A549 (cell line): Measurements from ENCODE around the gene ITPR3. TPM values are rescaled to one million over a fixed set of nuclear protein-coding genes. Genes with fewer than 3 reads are reported as not detected.

ENCODE experiments used
- ATAC-seq, 2 experiments: fragments of 200-7000 bp in 1 of 2; fragments of >200 bp in 1 of 2; cut with Nextera tagmentation in 1 of 2; cut with Tn5 transposase in 1 of 2; 3 replicates each; pipeline versions ENCODE4 v1.8.0 to v1.9.1; 2018 to 2020; ENCODE audit warnings: mild to moderate bottlenecking in 1 of 2, moderate library complexity in 1 of 2
- CTCF ChIA-PET: fragments of 300-600 bp; sonication (Branson Sonifier 250); formaldehyde crosslinking; extraction: SDS; loops from one replicate; lab custom pipeline; 2021; ENCODE audit warnings: antibody characterized with exemption, inconsistent platforms; lab: Yijun Ruan, JAX
- POLR2A ChIA-PET: fragments of 350-600 bp; formaldehyde crosslinking; extraction: SDS; loops from one replicate; lab custom pipeline; 2021; ENCODE audit warnings: antibody characterized with exemption, inconsistent platforms; lab: Yijun Ruan, JAX
- DNase-seq, 2 experiments: peaks; one replicate each; pipeline versions ENCODE4 v3.0.0 to v3.0.0-alpha.2; 2011 to 2016; ENCODE audit warnings: low read depth in 1 of 2, low spot score in 1 of 2
- FAIRE-seq: peaks from 2 replicates; lab custom pipeline; 2011; peaks lifted over from hg19 to GRCh38; lab: Jason Lieb, UNC
- H3K27ac ChIP-seq, 2 experiments: fragments of >200 bp; sonication (Bioruptor Twin); formaldehyde crosslinking; 3 replicates each; pipeline ENCODE4 v1.5.1; 2016 to 2017
- H3K4me1 ChIP-seq: fragments of >200 bp; sonication (Bioruptor Twin); formaldehyde crosslinking; 3 replicates; pipeline ENCODE4 v1.6.1; 2016
- H3K4me2 ChIP-seq: fragments of >200 bp; sonication (Bioruptor Twin); formaldehyde crosslinking; 3 replicates; pipeline ENCODE4 v1.6.1; 2016
- H3K4me3 ChIP-seq: fragments of >200 bp; sonication (Bioruptor Twin); formaldehyde crosslinking; 3 replicates; pipeline ENCODE4 v1.5.1; 2016
- H3K9me3 ChIP-seq: fragments of >200 bp; sonication (Bioruptor Twin); formaldehyde crosslinking; 3 replicates; pipeline ENCODE4 v1.6.1; 2016
- CBX8 ChIP-seq: fragments of 200-600 bp; sonication (generic); IDR thresholded peaks from 2 replicates; pipeline ENCODE4 v1.6.1; 2016
- CHD2 ChIP-seq: fragments of 150-350 bp; IDR thresholded peaks from 2 replicates; pipeline ENCODE4 v1.6.1; 2014; ENCODE audit warnings: low read length; ENCODE audit not compliant: partially characterized antibody
- CHD4 ChIP-seq: fragments of 200-600 bp; sonication (generic); IDR thresholded peaks from 2 replicates; pipeline ENCODE4 v1.6.1; 2016; ENCODE audit warnings: antibody characterized with exemption, mild to moderate bottlenecking, borderline replicate concordance
- EHF ChIP-seq: fragments of 250-450 bp; sonication (Bioruptor Pico); IDR thresholded peaks from 2 replicates; pipeline ENCODE4 v1.5.0; 2020; ENCODE audit warnings: mild to moderate bottlenecking
- EHMT2 ChIP-seq: fragments of 200-600 bp; sonication (generic); IDR thresholded peaks from 2 replicates; pipeline ENCODE4 v1.6.1; 2016; ENCODE audit warnings: antibody characterized with exemption, low read depth, mild to moderate bottlenecking, moderate library complexity
- ELK1 ChIP-seq: fragments of 150-350 bp; IDR thresholded peaks from 2 replicates; pipeline ENCODE4 v1.6.1; 2014; ENCODE audit warnings: low read depth, mild to moderate bottlenecking, low read length
- EP300 ChIP-seq, 2 experiments: fragments of >200 bp; sonication (Bioruptor Twin); formaldehyde crosslinking; IDR thresholded peaks; 2 replicates in 1 of 2; 3 replicates in 1 of 2; pipeline ENCODE4 v1.6.1; 2016 to 2017
- FOSL2 ChIP-seq, 2 experiments: fragments of 450-650 bp in 1 of 2; fragments of >200 bp in 1 of 2; sonication (Bioruptor Twin) in 1 of 2; formaldehyde crosslinking; IDR thresholded peaks; 2 replicates each; pipeline versions ENCODE4 v1.5.0 to v1.6.1; 2016 to 2020; ENCODE audit warnings: mild to moderate bottlenecking in 1 of 2, moderate library complexity in 1 of 2
- HDAC2 ChIP-seq: fragments of 200-600 bp; sonication (generic); IDR thresholded peaks from 2 replicates; pipeline ENCODE4 v1.6.1; 2016
- HES2 ChIP-seq: fragments of >200 bp; sonication (Bioruptor Twin); formaldehyde crosslinking; IDR thresholded peaks from 2 replicates; pipeline ENCODE4 v1.6.1; 2016
- HEYL ChIP-seq: fragments of 250-450 bp; sonication (Bioruptor Pico); IDR thresholded peaks from 2 replicates; pipeline ENCODE4 v1.8.0; 2021; ENCODE audit warnings: mild to moderate bottlenecking, moderate library complexity
- HMGXB4 ChIP-seq: fragments of 250-450 bp; sonication (Bioruptor Pico); IDR thresholded peaks from 2 replicates; pipeline ENCODE4 v1.5.0; 2021; ENCODE audit warnings: mild to moderate bottlenecking, moderate library complexity, borderline replicate concordance
- HOXA7 ChIP-seq: fragments of 250-450 bp; sonication (Bioruptor Pico); IDR thresholded peaks from 2 replicates; pipeline ENCODE4 v1.5.0; 2020; ENCODE audit warnings: mild to moderate bottlenecking, moderate library complexity
- HOXB13 ChIP-seq: fragments of 250-450 bp; sonication (Bioruptor Pico); IDR thresholded peaks from 2 replicates; pipeline ENCODE4 v1.5.0; 2020; ENCODE audit warnings: low read depth, mild to moderate bottlenecking, moderate library complexity
- JUN ChIP-seq, 2 experiments: fragments of >200 bp; sonication (Bioruptor Twin); formaldehyde crosslinking; IDR thresholded peaks; 2 replicates in 1 of 2; 3 replicates in 1 of 2; pipeline ENCODE4 v1.6.1; 2016 to 2017
- MAX ChIP-seq: IDR thresholded peaks from 2 replicates; pipeline ENCODE4 v1.6.1; 2012
- MAZ ChIP-seq: fragments of 150-350 bp; IDR thresholded peaks from 2 replicates; pipeline ENCODE4 v1.6.1; 2014; ENCODE audit warnings: antibody characterized with exemption, low read depth, low read length, borderline replicate concordance
- NFE2L2 ChIP-seq: fragments of 150-350 bp; conservative IDR thresholded peaks from 2 replicates; pipeline ENCODE4 v1.6.1; 2014; ENCODE audit warnings: low read length
- NPAS2 ChIP-seq: fragments of 250-450 bp; sonication (Bioruptor Pico); IDR thresholded peaks from 2 replicates; pipeline ENCODE4 v1.8.0; 2022; ENCODE audit warnings: mild to moderate bottlenecking, moderate library complexity, borderline replicate concordance
- NR3C1 ChIP-seq: fragments of >200 bp; sonication (Bioruptor Twin); formaldehyde crosslinking; IDR thresholded peaks from 3 replicates; pipeline ENCODE4 v1.6.1; 2017
- POLR2AphosphoS2 ChIP-seq: conservative IDR thresholded peaks from 2 replicates; pipeline ENCODE4 v1.6.1; 2012; ENCODE audit warnings: low read length, improper control_type of control experiment, inconsistent platforms
- RAD21 ChIP-seq, 2 experiments: fragments of >200 bp in 1 of 2; sonication (Bioruptor Twin) in 1 of 2; formaldehyde crosslinking in 1 of 2; IDR thresholded peaks in 1 of 2; conservative IDR thresholded peaks in 1 of 2; 2 replicates in 1 of 2; 3 replicates in 1 of 2; pipeline ENCODE4 v1.6.1; 2012 to 2018; ENCODE audit warnings: inconsistent platforms in 1 of 2
- RCOR1 ChIP-seq: fragments of 150-350 bp; IDR thresholded peaks from 2 replicates; pipeline ENCODE4 v1.6.1; 2014; ENCODE audit warnings: antibody characterized with exemption, low read length, low read depth
- REST ChIP-seq: fragments of 200-600 bp; sonication (generic); IDR thresholded peaks from 2 replicates; pipeline ENCODE4 v1.6.1; 2016; ENCODE audit warnings: antibody characterized with exemption, mild to moderate bottlenecking, moderate library complexity
- SMC3 ChIP-seq: fragments of >200 bp; sonication (Bioruptor Twin); formaldehyde crosslinking; IDR thresholded peaks from 3 replicates; pipeline ENCODE4 v1.6.1; 2018; ENCODE audit warnings: inconsistent platforms
- TFCP2L1 ChIP-seq: fragments of 250-450 bp; sonication (Bioruptor Pico); IDR thresholded peaks from 2 replicates; pipeline ENCODE4 v1.5.0; 2021; ENCODE audit warnings: mild to moderate bottlenecking
- ZNF302 ChIP-seq: fragments of 250-450 bp; sonication (Bioruptor Pico); IDR thresholded peaks from 2 replicates; pipeline ENCODE4 v1.9.0; 2021; ENCODE audit warnings: inconsistent platforms, mild to moderate bottlenecking, moderate library complexity
- ZSCAN20 ChIP-seq: fragments of 250-450 bp; sonication (Bioruptor Pico); IDR thresholded peaks from 2 replicates; pipeline ENCODE4 v1.8.0; 2022; ENCODE audit warnings: mild to moderate bottlenecking, moderate library complexity
- WGBS: methylation state at CpG from one replicate; pipeline ENCODE4 v1.1.6; 2017; ENCODE audit errors: missing lambda C conversion rate; 5-methylcytosine and 5-hydroxymethylcytosine counted together
- polyA plus RNA-seq, 4 experiments: library from polyadenylated mRNA; depleted of rRNA in 3 of 4; stranded (reverse); fragments of >200 nt; fragmentation: RNase III in 1 of 4; extraction: RNeasy Plus Mini Kit Qiagen cat#74134 plus additional on column Dnase treatment in 1 of 4; gene quantifications; 2 replicates in 3 of 4; 3 replicates in 1 of 4; pipeline ENCODE4 v1.2.3, GENCODE V29; 2011 to 2017

The ITPR3 gene
- polyA plus RNA-seq, 2 of the 4 experiments (the other 2 are of a cell fraction) = 17.6 to 20.8 TPM

- no peak overlapping the region for H3K4me3 ChIP-seq
- H3K27ac ChIP-seq = peak overlapping the region; percentile 98 to 99
- no peak for TF ChIP-seq RCOR1
- TF ChIP-seq EHF (CRISPR knock-in tag) = no peak
- no peak for TF ChIP-seq ELK1
- no peak for TF ChIP-seq NR3C1
- no peak for TF ChIP-seq HOXA7 (CRISPR knock-in tag)
- no peak for TF ChIP-seq JUN (IDR thresholded peaks at IDR 0.05)
- TF ChIP-seq ZNF302 = no peak
- no peak for TF ChIP-seq NPAS2
- no peak for TF ChIP-seq MAZ
- TF ChIP-seq EP300 (IDR thresholded peaks at IDR 0.05) = no peak
- TF ChIP-seq CBX8 = no peak
- TF ChIP-seq EHMT2 = no peak
- no peak for TF ChIP-seq CHD4
- TF ChIP-seq ZSCAN20 (CRISPR knock-in tag) = no peak
- TF ChIP-seq POLR2AphosphoS2 = no peak
- no peak for TF ChIP-seq HMGXB4 (CRISPR knock-in tag)
- TF ChIP-seq HEYL = no peak
- no peak for TF ChIP-seq TFCP2L1 (CRISPR knock-in tag)
- TF ChIP-seq REST = no peak
- TF ChIP-seq CHD2 = no peak
- 20% methylated on average over 1 of the region's 4 CpGs for WGBS
- no peak for ATAC-seq
- no peak for DNase-seq
- H3K4me2 ChIP-seq = peak overlapping the region; percentile 95
- FAIRE-seq = no peak
- ChIA-PET CTCF (interaction anchor here (0.6 to 9.4 kb wide), 24 partner anchors 11 to 207 kb away, joined by 3 to 177 read pairs (median 6); partner anchors contain the start of genes ITPR3 and UQCC2), POLR2A (interaction anchor here (0.6 to 1.4 kb wide), 2 partner anchors 83 to 86 kb away, joined by 3 to 5 read pairs; no protein-coding TSS in a partner anchor)
- no peaks in the 10 kb centered on the region for H3K9me3 ChIP-seq
- H3K4me1 ChIP-seq = peaks cover 34% of the 10 kb centered on the region
These were observed 31.8 kb upstream of the ITPR3 start for GRCh38 chr6:33589392-33589730.

- H3K9me3 ChIP-seq = no peaks in the 10 kb centered on the region
- ATAC-seq (peak; percentile 74 to 84), DNase-seq (peak; percentile 68 to 77), FAIRE-seq (no peak)
- H3K27ac ChIP-seq = peak overlapping the region; percentile 98 to 99
- H3K4me3 ChIP-seq = peak overlapping the region; percentile 26; the same call in 1 of the 3 replicates
- ChIA-PET POLR2A (interaction anchor here (0.6 to 1.4 kb wide), 3 partner anchors 82 to 121 kb away, joined by 3 to 5 read pairs (median 4); partner anchors contain the start of gene UQCC2), CTCF (interaction anchor here (0.5 to 9.4 kb wide), 37 partner anchors 9 to 565 kb away, joined by 3 to 177 read pairs (median 5); partner anchors contain the start of genes BAK1, CUTA, ITPR3 and UQCC2)
- 8% methylated on average over 5 of the region's 9 CpGs for WGBS
- peaks cover 38% of the 10 kb centered on the region for H3K4me1 ChIP-seq
- peak overlapping the region; percentile 95 for H3K4me2 ChIP-seq
- no peak for TF ChIP-seq EHF (CRISPR knock-in tag)
- TF ChIP-seq HOXB13 (CRISPR knock-in tag) = no peak
- TF ChIP-seq NFE2L2 = no peak
- TF ChIP-seq HDAC2 = no peak
- no peak for TF ChIP-seq HES2
- peak; percentile 50 for TF ChIP-seq MAX
- no peak for TF ChIP-seq NR3C1
- peak; percentile 86 for TF ChIP-seq SMC3
- TF ChIP-seq ELK1 = no peak
- TF ChIP-seq HEYL = no peak
- TF ChIP-seq MAZ = no peak
- peak; percentile 28 to 64; a peak in 2 of 5 replicates for TF ChIP-seq JUN (IDR thresholded peaks at IDR 0.05)
- peak; percentile 86 to 88 for TF ChIP-seq RAD21 (conservative IDR thresholded peaks at IDR 0.05 in 1 of 2, IDR thresholded peaks at IDR 0.05 in 1 of 2)
- no peak for TF ChIP-seq TFCP2L1 (CRISPR knock-in tag)
- peak; percentile 68 for TF ChIP-seq FOSL2 (IDR thresholded peaks at IDR 0.05)
- TF ChIP-seq FOSL2 (CRISPR knock-in tag; IDR thresholded peaks at IDR 0.05) = peak; percentile 90
These were observed 31.2 kb upstream of the ITPR3 start for GRCh38 chr6:33589731-33590530.
